GM18909 (cell line): ENCODE data around the gene EN1.

Experiments
- ATAC-seq: cut with Tn5 transposase; IDR thresholded peaks from one replicate; pipeline ENCODE4 v1.9.1; 2021; ENCODE audit warnings: mild to moderate bottlenecking; ENCODE audit not compliant: unreplicated experiment, poor library complexity

The EN1 gene

DNA sequence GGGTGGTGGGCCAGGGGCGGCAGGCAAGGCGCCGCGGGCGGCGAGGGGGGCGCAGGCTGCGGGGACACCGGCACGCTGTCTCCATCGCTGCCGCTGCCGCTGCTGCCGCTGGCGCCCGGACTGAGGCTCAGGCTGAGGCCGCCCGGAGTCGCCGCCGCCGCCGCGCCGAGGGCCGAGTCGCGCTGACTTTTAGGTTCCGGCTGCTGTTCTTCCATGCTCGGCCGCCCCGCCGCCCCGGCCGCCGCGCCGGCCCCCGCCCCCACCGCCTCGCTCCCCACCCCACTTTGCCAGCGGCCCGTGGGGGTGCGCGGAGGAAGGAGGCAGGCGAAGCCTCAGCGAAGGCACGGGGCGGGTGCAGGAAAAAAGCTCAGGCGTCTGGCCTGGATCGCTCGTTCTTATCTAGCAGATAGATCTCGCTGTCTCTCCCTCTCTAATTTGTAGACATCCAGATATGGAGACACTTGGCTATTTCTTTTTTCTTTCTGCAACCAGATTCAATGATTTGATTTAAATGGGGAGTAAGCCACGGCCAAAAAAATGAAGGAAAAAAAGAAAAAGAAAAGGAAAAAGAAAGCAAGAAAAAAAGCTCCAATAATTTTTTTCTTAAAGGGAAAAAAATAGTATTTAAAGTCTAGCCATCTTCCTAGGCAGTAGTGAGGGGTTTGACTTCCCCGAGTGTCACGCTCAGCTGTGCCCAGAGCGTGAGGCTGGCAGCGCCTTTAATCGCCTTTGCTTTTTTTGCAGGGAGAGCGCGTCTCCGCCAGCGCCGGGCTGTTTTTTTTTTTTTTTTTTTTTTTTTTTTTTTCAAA lies at the start of gene EN1:
Gene EN1, minus strand, starts transcription at position 696 of the 809 bp plus-strand sequence. Its CDS starts 481 bp downstream, at position 215.
- no peak for ATAC-seq

DNA sequence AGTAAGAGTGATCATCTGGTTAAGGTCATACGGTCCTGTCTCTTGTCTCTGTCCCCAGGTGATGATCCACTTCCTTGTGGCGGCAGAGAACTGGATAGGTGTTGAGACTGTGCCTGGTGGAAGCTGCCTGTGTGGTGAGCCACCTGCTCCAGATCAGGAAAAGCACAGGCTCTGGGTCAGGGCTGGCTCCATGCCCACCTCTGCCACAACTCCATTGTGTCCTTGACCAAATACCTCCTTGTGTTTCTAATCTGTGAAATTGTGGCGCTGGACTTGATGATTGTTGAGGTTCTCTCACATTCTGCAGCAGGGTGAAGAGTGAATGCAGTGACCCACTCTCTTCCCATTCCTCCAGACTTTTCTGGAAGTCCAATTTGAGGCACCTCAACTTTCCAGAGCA lies 45.7 kb upstream of the EN1 start:
- ATAC-seq, result no peak

DNA sequence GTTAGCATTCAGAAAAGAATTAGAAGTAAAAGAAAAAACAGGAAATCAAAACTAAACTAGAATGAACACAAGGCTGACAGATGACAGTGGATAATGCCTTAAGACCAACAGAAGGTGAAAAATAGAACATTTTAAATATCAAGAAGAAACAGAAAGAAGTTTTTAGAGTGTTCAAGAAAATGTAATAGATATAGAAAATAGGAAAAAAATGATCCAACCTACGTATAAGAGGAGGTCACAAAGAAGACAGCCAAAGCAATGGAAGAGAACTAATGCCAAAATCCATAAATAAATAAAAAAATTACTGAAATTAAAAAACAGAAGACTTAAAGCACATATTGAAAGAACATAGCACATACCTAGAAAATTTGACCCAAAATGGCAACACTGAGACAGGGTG lies 42.5 kb upstream of the EN1 start:
- ATAC-seq, result no peak

DNA sequence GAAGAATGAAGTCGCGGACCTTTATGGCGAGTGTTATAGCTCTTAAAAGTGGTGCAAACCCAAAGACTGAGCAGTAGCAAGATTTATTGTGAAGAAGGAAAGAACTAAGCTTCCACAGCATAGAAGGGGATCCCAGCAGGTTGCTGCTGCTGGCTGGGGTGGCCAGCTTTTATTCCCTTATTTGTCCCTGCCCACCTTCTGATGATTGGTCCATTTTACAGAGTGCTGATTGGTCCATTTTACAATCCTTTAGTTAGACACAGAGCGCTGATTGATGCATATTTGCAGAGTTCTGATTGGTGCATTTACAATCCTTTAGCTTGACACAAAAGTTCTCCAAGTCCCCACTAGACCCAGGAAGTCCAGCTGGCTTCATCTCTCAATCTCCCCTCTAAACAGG lies 36.3 kb upstream of the EN1 start:
- ATAC-seq, result no peak

DNA sequence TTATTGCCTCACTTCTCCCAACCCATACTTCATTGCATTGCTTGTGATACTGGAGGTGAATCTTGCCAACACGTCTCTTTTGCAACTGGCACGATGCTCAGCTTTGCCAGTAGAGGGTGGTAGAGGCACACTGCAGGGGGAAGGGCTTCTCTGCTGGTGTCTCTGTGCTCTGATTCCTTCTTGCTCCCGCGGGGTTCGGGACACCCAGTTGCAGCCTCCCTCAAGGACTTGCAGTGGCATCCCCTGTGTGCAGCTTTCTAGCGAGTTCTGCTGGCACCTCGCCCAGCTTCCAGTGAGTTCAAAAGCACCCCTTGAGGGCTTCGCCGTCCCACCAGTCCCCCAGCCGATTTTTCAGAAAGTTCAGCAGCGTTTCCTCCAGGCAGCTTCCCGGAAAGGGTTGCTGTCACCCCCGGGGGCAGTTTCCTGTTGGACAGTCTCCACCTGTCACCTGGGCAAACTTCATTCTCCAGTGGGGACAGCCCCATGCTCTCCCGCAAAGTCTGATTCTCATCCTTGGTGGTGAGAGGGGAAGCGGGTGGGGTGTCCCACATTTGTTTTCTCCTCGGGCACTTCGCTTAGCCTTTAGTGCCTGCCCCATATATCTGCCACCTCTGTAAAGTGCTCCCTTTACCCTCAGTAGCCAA lies 35.4 kb upstream of the EN1 start:
- ATAC-seq, result peak; percentile 83

DNA sequence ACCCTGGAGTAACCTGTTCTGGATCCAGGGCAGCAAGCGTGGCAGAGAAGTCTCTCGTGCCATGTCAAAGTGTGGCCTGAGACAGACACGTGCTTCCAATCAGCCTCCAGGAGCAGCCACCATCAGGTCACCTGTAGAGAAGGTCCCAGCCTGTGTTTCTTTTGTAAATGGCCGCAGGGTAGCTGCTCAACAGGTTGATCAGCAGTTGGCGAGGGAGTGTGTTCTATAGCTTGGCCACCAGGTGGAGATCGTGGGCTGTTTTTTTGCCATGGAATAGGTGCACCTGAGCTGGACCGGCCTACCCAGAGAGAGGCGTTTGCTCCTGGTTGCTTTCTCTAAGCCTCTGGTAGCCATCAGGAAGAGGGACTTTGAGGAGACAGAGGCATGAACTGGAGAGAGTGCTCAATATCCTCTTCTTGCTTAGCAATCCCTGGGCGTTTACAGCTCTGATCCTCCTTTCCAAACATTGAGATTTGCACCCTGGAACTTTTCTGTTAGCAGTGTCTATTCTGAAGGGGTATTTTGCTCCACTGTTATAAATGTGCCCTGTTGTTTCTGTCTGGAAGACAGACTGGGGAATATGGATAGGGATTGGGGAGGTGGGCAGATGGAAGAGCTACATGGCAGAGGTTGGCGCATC lies 34.2 kb upstream of the EN1 start:
- peak; percentile 91 for ATAC-seq

DNA sequence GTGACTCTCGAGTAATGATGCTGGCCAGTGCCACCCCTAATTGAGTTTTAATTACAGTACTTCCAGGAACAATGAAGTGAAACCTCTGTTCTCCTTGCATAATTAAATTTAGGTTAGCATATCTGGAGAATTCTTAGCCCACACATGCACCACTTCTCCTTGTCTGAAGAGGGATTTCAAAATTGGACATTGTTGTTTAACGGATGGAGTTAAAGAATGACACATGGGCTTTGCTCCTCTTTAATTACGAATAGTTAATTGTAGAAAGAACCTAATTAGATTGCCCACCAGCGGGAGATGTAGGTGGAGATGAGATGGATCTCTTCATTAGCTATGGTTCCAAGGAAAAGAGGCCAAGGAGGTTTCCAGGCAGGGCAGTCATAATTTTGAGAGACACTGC lies 33.1 kb upstream of the EN1 start:
- ATAC-seq, result no peak

DNA sequence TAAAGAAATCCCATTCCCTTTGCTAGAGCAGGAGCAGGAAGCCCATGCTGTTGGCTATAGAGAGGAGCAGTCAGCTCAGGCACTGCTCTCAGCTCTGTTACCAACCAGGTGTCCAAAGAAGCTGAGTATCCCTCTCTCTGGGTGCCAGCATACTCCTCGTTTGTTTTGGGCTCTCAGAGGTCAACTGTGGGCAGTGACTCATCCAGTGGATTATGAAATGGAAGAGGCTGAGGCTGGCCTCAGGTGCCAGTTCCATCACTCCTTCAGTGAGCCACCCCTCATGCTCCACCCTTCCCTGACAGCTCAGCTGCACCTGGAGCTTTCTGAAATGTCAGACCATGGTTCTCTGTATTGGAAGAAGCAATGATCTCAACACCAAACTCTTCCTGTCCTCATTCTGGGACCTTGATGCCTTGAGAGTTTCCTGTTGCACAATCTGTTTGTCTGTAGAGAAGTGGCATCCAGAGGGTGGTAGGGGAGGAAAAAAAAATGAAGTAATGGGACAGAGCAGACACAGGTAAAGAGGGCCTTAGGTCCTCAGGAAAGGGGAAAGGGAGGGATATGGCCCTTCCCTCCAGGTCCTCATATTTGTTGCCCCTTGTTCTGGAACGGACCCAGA lies 31.2 kb upstream of the EN1 start:
- ATAC-seq, result no peak

DNA sequence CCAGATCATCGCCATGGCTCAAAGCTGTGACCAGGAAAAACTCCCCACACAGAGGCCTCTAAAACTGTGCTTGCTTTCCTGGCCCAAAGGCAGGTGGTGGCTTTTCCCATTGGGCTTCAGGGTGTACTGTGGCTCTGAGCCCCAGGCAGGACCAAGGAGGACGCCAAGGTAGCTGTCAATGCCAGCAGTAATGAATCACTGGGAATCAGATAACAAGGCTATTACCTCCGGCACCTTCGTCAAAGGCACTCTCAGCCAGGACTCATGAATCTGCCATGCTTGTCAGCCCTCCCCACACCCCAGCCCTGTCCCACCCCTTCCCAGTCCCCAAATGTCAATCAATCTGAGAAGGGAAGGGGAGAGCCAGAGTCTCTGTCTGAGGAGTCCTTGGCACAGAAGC lies 27.9 kb upstream of the EN1 start:
- ATAC-seq, result no peak

DNA sequence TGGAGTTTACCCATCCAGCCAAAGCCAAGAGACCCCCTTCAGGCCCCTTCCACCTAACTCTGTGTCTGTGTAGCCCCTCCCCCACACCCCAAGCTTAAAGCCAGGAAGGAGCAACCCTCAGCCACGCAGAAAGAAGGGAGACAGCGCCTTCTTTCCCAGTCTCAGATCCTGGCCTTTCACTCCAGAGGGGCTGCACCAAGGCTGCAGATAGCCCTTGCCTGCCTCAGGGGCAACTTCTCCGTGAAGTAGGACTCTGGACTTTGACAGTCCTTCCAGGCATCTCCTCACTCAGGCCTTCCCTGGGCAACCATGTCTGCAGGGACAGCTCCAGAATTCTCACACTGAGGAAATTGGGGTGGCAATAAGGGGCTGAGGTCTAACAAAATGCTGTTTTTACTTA lies 26.9 kb upstream of the EN1 start:
- no peak for ATAC-seq

DNA sequence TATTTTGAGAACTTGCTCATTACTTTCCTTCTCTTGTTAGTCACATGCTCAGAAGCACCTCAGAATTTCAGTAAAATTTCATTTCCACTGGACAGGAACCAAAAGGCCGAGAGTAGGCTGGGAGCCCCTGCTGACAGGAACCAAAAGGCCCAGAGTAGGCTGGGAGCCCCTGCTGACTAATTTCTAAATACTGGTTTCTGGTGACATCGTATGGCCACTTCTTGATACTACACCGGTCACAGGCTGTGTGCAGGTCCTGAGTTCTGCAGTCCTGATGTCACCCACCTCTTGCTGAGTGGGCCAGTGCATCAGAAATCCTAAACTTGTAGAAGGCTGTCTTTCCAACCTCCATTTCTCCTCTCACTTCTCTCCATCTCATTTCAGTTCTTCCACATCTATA lies 17.7 kb upstream of the EN1 start:
- ATAC-seq, result peak; percentile 98

DNA sequence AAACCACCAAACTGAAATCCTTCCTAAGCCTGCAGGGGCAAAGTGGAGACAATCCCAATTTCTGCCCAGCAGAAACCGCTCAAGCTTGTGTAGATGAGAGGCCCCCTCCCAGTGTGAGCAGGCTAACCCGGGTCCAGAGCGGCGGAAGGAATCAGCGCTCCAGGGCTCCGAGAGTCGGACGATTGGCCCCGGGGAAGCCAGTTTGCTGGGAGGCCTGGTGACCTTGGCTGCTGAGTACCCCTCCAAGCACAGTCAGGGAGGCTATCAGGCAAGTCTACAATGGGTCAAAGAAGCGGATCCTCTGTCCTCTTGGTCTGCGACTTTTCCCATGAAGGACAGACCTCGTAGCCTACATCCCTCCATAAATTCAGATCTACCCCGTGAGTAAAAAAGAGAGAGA lies 16.8 kb upstream of the EN1 start:
- ATAC-seq, result no peak

DNA sequence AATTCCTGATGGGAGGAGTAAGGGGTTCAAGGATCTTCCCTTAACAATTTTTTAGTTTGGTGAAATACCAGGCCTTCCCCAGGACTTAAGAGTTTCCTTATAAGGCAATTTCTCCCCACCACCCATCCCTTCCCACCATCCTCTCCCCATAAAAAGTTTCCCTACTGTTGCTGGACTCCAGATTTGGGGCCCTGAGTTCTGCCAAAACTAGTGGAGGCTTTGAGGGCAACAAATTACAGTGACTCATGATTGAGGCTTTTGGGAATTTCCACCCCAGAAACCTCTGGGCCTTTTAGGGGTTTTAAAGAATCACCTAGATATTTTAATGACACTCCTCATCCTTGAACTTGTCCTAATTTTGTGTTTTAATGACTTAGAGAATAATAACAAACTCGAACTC lies 14.3 kb upstream of the EN1 start:
- ATAC-seq, result no peak

DNA sequence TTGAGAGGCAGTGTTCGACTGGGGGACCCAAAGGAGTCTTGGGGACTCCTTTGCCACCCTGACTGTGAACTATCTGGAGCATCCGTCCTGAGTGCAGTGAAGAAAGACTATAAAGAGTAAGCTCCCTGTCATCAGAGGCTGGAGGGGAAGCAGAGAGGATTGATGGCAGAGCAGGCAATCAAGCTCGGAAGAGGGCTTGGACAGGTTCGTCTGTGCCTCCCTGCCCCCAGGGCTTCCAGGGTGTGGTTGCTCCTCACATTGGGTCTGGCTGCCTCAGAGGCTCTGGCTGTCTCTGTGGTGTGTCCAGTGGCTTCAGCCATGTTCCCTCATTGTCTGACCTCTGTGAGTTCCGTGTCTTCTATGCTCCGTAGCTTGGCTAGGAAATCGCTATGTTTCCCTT lies 13.8 kb upstream of the EN1 start:
- ATAC-seq, result no peak

DNA sequence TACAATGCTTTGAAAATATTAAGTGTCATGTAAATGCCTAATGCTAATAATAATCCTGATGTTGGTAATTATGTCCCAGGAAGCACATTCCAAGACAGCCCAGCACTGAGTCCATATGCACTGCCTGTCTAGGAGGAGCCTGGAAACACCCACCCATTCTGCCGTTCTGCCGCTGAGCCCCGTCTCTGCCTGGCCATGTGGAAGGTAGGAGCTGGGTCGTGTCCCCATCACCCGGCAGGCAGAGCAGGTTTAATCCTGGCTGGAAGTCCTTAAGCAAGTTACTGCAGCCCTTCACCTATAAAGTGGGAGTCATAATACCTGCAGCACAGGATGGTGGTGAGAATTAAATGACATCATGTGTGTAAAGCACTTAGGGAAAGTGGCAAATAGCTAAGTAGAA lies 13.1 kb upstream of the EN1 start:
- ATAC-seq, result no peak

DNA sequence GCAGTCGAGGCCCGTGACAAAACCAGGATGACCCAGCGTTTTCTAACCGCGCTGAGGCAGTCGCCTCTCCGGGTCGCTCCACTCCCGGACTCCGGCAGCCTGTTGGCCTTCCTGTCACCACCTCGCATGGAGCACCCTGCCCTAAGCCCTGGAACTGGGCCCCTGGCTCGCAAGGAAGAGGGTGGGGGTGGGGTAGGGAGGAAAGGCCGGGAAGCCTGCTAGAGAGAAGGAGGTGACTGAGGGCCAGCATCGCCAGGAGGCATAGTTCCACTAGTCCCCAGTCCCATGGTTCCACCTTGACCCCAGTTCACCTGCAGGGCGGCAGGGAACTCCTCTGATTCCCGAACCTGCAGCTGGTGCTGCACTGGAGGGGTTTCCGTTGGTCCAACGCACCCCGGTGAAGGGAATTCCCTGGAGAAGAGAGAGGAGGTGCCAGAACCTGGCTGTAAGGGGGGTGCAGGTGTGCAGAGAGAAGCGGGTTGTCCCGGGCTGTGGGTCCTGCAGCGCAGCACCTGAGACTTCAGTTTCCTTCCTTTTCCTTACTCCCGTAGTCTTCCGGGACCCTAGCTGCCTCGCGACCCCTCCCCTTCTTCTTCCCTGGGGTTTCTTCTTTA lies 11.8 kb upstream of the EN1 start:
- no peak for ATAC-seq

DNA sequence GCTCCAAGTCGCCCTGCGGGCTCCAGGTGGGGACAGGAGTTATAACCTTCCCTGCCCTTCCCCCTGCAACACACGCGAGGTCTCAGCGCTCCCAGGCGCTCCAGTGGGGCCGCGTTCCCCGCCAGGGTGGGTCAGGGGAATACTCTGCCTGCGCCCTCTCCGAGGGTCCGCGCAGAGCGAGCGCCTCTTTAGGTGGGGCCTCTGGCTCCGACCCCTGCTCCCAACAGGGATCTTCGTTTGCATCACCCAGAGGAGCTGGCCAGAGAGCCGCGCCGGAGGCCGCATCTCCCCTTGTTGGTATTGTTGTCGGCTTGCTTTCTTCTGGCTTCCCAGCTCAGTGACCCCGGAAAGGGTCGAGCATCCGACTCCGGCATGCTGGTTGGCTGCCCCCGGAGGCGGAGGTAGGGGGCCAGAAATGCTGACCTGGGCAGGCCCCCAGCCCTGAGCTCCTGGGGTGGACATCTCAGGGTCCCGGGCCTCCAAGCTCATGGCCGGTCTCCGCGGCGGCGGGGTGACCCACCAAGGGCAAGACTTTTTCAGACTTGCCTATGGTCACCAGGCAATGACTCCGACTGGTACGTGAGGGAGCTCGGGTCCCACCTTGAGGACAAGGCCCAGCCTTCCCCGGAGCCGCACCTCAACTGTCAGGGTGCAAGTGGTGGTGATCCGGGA lies 11.2 kb upstream of the EN1 start:
- no peak for ATAC-seq

DNA sequence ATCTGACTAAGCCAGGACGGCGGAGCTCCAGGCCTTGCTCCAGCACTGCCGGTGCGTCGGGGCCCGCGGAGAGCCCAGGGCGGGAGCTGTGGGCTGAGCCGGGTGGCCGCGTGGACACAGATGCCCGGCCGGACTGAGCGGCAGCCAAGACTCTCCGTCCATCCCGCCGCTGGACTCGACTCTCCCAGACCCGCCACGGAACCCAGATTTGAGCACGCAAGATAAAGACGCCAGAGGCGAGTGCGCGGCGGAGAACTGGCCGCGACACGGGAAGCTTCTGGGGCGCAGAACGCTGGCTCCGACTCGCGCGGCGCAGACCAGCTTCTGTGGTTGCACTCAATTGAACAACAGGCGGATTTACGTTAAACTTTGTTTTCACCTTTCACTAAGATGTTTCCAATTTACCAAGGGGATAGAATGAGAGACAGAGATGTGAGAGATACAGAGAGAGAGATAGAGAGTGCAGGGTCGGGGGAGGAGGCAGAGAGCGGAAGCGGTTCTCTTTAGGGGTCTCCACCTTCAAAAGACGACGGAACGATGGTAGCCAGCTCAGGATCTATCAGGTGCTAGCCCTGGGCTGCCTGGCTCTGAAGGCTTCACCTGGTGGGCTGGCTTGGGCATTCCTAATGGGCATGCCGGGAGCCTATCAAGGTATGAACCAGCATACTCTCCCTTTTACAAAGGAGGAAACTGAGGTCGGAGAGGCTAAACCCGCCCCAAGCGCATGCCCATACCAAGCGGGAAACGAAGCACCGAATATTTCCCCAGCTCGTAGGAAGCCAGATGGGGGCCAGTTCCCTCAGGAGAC lies 10.4 kb upstream of the EN1 start:
- ATAC-seq, result no peak

DNA sequence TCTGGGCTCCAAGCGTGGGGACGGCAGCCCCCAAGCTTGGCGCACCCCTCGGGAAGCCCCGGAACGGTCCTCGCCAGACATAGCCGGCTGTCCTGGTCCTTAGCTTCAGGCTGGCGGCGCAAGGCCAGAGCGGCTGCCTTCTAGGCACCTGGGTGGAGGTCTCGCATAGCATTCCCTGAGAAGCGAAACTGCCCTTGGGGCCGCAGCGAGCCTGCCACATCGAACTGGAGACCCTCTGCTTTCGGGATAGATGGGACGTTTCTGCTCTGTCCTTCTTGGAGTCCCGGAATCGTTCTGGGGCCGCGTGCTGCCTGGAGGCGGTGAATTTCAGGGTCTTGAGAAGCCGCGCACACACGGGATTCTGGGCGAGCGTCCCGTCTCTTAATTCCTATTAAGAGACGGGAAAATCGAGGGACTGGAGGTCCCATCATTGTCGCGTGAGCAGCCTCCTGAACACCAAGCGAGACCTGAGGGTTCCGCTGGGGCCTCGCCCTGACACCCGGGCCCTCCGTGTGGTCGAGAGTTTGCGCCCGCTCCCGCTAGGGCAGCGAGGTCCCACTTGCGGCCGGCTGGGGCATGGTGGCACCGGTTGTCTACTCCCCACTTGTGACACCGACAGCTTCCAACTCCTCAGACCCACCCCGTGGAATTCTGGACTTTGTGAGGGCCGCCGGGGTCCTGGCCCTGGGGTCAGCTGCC lies 9.7 kb upstream of the EN1 start:
- ATAC-seq, result no peak
